Middle frontal gyrus (tissue), 1 donor: Measurements from ENCODE around the gene FAM219B.

Experiments used
- DNase-seq: peaks from one replicate; pipeline ENCODE4 v3.0.0-alpha.2; 2015; ENCODE audit warnings: low spot score; ENCODE audit errors: extremely low spot score

FAM219B gene

GRCh38 chr15:74873756-74874424 is 32.8 kb downstream of the FAM219B start:
- DNase-seq: no peak

DNA sequence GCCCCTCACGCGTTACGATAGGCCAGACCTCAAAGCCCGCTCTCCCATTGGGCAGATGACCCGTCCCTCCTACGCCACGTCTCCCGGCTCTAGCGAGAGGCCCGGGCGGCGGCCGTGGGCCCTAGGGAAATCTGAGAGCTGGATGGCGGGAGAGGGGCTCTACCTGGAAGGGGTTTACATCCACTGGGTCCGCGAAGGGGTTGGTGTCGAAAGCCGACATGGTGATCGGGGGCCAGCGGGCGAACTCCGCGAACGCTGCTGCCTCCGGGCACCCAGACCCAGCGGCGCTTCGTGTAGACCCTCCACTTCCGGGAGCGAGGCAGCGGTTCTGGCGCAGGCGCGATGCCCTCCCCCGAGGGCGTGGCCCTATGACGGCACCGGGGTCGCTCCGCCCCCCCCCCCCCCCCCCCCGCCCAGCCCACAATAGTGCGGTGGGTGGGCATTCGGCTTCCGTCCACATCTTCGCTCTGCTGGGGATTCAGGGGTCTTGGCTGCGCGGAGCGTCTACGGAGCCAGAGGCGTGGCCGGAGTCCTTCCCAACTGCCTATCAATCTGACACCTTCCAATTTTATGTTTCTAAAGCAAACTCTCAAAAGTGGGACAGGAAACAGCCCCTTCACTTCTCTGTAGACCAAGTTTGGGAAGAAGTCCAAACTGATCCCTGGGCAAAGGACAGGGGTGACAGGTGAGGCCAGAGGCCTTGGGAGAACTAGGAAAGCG is 33.5 kb downstream of the FAM219B start, which contains the start of gene SCAMP2:
SCAMP2 (minus strand) TSS at position 330 of the 720 bp plus-strand sequence; CDS start at position 220, 110 bp downstream.
- peak; percentile 83 for DNase-seq

DNA sequence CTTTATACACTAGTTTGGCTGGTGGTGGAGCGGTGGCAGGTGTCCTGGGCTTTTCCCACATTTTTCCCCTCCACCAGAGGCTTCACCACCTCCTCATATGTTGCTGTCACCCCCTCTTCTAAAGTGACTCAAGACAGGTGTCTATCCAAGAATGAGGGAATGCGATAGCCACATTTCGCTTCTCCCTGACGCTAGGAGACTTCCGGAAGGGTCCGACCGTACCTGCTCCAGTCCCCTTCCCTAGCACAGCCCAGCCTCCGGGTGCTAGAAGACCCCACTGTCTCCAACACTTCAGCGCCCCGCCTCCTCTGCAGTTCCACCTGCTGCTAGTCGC is 34.0 kb downstream of the FAM219B start:
- DNase-seq: no peak

DNA sequence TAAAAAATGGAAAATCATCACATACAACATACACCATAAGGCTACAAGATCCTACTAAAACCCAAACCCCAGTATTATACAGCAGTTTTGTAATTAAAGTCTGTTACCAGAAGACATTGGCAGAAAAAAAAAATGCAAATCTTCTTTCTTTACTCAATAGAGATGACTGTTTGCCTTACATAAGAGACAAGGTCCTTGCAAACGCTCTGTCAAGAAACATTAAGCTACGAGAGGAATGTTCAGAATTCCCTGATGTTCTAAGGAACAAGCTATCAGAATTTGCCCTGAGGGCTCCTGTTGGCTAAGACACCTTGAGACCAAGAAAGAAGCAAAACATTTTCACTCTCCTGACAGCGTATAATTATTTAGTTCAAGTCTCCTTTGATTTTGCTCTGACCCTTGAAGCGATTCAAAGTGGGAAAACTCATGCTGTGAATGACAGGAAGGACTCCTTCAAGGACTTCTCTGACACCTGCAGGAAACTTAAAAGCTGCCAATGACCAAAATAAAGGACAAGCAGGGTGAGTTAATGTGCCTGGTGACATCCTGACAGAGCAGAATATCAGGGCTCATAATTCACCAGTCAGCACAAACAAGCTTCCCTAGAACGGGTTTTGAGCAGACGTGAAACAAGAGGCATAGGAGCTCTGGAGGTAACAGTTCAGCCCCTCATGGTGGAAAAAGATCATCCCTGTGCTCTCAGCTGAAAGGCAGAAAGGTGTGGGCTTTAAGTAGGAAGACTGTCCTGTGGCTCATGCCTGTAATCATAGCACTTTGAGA is 36.0 kb downstream of the FAM219B start:
- no peak for DNase-seq

- DNase-seq: no peak
These were observed 36.8 kb downstream of the FAM219B start for GRCh38 chr15:74869726-74870407.

DNA sequence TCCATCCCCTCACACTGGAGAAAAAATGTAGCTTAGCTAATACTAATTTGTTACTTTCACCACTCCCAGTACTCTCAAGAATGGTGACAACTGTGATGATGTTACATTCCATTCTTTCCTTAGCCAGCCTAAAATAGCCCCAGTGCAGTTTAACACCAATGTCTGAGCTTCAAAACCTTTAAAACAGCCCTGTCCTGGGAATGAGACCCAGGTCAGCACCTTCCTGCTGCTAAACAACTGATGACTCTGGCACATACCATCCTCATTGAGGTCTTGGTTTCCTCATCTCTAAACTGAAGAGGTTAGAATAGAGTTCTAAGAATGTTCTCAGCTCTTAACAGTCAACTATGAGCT is 37.3 kb downstream of the FAM219B start:
- DNase-seq: no peak

DNA sequence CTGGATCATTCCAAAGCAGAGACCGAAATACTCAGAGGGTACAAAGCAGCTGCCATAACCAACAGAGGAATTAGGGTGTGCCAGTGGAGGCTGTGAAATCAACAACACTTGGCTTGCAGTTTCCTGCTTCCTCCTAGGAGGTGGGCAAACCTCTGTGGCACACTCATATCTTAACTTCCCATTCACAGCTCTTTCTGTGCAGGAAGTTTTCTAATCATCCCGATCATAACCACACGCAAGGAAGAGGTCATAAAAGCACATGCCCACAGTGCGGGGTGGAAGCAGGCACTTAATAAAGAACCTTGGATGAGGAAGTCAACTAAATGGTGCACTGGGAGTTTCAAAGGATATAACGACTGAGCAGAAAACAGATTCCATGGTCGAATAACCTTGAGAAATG is 38.6 kb downstream of the FAM219B start:
- DNase-seq: no peak

DNA sequence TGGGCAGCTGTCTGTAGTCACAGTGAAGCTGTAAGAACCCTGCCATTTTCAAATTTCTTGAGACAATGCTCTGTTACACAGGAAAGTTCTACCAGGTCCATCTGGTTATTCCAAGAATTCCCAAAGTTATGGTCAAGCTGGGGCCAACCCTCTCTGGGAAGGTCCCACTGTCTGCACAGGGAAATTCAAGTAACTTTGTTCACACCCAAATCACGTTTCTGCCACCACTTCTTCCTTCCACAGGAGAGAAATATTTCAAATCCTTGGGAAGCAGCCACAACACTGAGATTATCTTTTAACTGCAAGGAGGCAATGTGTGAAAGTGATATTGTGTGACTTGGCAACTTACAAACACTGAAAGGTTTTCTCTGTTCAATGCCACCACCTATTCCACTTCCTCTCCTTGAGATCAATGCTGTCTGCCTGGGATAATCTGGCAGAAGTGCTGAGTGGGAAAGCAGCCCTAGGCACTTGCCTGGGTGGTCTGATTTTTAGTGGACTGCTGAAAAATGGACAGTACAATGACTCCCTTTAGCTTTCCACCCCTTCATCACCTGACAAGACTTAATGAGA is 39.1 kb downstream of the FAM219B start:
- DNase-seq: no peak

DNA sequence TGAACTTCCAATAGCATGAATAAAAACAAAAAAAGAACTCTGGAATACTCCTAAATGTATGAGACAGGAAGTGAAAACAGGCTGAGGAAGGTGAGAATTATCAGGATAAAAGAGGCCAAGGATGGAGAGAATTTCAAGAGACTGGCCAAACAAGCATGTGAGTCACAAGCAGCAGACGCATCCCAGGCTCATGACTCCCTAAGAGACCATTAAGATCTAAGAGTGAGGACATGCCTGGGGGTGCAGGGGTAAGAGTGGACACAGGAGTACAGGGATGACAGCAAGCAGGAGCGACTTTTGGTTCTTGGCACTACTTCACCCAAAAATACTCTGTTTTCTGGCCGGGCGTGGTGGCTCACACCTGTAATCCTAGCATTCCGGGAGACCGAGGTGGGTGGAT is 40.6 kb downstream of the FAM219B start:
- DNase-seq: no peak

DNA sequence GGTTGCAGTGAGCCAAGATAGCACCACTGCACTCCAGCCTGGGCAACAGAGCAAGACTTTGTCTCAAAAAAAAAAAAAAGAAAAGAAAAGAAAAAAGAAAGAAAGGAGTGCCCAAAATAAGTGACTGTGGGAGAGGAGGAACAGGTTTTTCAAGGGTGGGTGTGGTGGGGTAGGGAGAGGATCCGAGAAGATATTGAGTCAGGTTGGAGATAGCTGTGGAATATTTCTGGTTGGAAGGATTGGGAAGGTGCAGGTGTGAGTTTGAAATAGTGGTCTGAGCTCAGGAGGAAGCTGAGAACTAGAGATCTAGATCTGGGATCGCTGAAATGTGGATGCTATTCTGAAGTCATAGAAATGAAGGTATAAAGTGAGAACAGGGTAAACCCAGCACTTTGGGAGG is 41.3 kb downstream of the FAM219B start:
- DNase-seq: no peak

DNA sequence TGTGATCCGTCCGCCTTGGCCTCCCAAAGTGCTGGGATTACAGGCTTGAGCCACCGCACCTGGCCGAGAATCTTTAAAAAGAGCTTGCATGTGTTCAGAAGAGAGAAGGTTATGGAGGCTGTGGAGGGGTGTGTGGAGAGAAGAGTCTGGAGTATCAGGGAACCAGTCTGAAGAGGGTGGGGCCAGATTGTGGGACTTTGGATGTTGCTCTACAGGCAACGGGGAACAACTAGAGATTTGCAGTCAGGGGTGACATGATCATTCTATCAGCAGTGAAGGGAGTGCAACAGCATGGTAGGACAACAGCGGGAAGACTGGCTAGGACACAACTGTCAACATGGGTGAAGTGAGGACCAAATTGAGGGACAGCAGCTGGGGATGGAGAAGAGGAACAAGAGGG is 42.4 kb downstream of the FAM219B start:
- DNase-seq: no peak

DNA sequence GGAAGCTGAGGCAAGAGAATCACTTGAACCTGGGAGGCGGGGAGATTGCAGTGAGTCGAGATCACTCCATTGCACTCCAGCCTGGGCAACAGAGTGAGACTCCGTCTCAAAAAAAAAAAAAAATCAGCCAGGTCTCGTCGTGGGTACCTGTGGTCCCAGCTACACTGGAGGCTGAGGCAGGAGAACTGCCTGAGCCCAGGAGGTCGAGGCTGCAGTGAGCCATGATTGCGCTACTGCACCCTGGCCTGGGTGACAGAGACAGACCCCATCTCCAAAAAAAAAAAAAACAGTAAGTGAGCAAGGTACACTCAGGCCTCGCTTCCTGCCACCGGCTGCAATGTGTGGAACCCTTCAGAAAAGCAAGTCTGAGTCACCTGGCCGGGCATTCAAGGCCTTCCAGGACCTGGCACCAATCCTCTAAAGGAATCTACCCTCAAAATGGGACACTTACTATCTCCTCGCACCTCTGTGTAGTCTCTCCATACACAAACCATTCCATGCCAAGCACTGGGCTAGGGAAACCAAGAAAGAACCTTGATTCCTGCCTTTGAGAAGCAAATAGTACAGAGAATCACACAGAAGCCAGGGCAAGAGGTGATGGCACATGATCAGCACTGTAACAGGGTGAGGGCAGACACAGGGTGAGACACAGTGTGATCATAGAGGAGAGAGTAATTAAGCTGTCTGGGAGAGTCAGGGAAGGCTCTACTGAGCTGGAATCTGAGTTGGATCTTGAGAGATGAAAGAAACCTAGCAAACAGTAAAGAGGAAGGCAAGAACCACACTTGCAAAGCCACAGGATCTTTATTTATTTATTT is 43.2 kb downstream of the FAM219B start:
- DNase-seq: no peak

- no peak for DNase-seq
These were observed 48.3 kb downstream of the FAM219B start for GRCh38 chr15:74858369-74858740.

DNA sequence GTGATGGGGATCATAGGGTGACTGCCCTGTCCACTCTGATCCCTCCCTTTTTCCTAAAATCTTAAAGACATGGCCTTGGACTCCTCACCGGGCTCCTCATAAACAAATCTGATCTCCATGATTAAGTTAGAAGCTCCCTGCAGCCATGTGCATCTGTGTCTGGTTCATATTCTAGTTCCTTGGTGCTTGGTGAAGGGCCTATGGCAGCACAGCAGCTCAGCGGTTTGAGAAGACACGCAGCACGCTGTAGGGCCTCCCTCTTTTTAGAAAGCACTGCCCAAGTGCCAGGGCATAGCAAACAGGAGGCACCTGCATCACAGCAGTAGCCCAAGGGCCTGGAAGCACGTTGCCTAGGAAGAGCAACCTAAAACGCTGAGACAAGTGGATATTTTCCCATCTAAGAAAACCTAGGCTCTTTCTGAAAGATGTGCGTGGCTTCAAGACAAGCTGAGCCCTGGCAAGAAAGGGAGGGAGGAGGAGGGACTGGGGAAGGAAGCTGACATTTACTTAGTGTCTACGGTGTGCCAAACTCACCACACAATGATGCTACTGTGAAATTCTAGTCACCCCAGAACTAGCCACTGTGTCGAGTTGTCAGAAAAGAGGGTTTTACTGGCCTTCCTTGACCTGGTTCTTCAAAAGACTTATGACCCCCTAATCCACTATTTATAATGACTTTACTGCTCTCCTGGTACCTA is 48.8 kb downstream of the FAM219B start:
- no peak for DNase-seq

DNA sequence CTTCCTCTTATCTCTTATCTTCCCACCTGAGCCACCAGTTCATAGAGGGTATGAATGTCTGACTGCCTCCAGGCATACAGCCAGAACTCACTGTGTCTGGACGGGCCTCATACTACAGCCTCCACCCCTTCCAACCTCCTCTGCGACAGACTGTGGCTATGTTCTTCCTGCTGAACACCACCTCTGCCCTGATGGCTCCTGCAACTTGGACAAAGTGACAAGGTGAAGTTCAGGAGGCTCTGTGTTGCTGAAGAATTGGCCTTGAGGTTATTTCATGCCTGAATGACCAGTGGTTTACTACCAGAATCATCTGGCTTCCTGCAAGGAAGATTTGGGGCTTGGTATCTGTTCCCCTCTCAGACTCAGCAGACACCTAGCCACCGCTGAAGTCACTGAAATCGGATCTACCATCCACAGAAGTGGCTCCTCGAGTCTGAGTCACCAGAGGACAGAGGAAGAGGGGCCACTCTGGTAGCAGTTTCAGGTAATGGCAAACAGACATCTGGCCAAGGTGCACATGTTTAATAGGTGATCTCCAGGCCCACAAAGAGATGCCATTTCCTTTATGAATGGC is 49.5 kb downstream of the FAM219B start:
- DNase-seq: no peak

GRCh38 chr15:74856537-74856936 is 50.1 kb downstream of the FAM219B start:
- no peak for DNase-seq

DNA sequence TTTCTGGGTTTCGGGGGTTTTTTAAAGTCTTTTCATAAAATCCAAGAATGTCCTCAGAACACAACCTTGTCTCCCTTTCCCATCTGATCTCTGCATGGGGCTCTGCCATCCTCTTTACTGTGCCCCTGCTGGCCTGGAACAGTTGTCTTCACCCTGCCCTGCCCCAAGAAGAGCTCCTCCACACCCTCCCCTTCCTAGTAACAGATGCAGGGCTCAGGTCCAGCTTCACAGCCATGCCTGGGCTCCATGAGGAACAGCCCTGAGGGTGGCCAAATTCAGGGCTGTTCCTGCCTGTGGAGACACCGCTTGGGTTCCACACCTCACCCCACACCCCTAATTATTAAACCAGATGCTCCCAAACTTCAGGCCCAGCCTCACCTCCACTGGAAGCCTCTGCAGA is 50.8 kb downstream of the FAM219B start:
- DNase-seq: no peak

DNA sequence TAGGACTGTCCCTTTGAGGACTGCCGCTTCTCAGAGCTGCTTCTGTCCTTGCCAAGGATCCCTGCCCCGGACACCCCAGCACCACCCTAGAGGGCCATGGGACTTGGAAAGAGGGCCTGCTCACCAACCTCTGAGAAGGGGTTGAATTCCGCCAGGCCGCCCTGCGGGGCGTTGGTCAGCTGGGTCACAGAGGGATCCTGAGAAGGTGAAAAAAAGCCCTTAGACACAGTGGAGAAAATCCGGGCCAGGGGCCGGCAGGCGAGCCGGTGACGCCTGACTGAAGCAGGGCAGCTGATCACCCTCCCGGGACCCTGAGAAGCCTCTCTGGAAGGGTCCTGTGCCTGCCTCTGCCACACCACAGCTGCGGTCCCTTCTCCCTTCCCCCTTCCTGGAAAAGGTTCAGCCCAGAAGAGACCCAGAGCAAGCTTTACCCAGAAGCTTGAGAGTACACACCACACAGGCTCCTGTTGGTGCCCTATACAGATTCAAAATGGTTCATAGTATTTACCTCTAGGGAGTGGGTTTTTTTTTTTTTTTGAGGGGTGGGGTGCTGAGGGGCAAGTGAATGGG is 52.1 kb downstream of the FAM219B start:
- no peak for DNase-seq

DNA sequence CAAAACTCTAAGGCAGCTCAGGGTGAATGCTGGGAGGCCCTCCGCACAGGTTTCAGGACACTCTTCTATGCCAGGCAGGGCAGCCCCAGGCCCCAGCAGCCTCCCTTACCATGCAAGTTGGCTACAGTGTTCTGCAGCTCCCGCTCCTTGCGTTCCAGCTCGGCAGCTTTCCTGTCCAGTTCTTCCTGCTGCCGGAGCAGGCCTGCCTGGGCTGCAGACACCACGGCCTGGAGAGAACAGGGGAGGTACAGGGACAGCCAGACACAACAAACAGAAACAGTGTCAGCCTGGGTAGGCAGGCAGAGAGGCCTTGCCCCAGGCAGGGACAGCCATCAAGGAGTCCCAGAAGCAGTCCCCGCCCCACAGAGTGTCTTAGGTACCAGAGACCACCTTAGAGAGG is 54.7 kb downstream of the FAM219B start:
- DNase-seq: no peak
